ENCODE results near the gene TLNRD1.

TLNRD1 gene

DNA sequence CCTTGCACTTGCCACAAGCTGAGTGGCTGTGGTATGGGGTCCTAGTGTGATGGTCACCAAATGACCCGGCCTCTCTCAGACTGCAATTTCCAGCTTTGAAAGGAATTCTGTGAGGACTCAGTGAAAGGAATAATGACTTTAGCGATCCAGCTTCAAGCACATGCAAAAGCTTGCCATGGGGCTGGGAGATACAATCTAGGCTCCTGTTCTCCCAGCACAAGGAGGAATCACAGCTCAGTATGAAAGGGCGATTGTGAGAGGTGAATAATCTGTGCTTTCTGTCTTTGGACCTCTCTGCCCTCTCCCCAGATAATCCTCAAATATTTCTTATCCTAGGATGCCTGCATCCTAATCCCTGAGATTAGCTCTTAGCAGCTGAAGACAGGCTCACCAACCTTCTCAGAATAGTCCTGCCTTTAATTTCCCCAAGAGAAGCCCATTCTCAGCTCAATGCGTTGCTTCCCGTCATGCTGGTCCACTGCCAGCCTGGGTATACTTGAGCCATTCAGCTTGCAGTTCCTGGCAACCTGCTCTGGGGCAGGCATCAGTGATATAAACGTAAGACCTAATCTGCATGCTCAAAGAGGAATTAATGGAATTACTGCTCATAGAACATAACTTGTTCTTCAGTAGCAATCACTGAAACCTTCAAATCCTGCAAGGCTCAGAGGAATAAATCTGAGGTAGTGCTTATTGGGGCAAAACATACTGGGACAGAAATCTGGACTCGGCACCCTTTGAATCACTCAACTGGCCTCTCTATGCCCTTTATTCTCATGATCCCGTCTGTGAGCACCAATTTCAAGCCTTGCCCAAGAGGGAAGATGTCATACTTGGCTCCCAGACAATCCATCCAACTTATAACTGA is 15.1 kb downstream of the TLNRD1 start:
- peaks cover 4% of the 10 kb centered on the region; the same call in 1 of the 2 replicates for H3K4me1 ChIP-seq (ENCODE audit: low read length)
- H3K27me3 ChIP-seq (ENCODE audit: low read depth, low read length): no peaks in the 10 kb centered on the region
- H3K4me2 ChIP-seq (ENCODE audit: low read length): no peak overlapping the region
- no peaks in the 10 kb centered on the region for H3K9me3 ChIP-seq (ENCODE audit: insufficient read depth, low read length)
- TF ChIP-seq EZH2phosphoT487 (IDR thresholded peaks at IDR 0.05; ENCODE audit: low read depth): no peak
- no peak for TF ChIP-seq CTCF (IDR thresholded peaks at IDR 0.05; ENCODE audit: low read depth, low read length)
- no peak overlapping the region for H3K4me3 ChIP-seq (ENCODE audit: low read length)
- no peak overlapping the region for H2AFZ ChIP-seq (ENCODE audit: low read depth, low read length)
- H3K9ac ChIP-seq (ENCODE audit: low read length): no peak overlapping the region
- H3K27ac ChIP-seq (ENCODE audit: low read length): no peak overlapping the region
- H4K20me1 ChIP-seq (ENCODE audit: insufficient read depth, low read length): no peaks in the 10 kb centered on the region
- H3K36me3 ChIP-seq (replicated peaks; ENCODE audit: low read depth, low read length): no peaks in the 10 kb centered on the region
- H3K79me2 ChIP-seq (ENCODE audit: low read length): no peaks in the 10 kb centered on the region

DNA sequence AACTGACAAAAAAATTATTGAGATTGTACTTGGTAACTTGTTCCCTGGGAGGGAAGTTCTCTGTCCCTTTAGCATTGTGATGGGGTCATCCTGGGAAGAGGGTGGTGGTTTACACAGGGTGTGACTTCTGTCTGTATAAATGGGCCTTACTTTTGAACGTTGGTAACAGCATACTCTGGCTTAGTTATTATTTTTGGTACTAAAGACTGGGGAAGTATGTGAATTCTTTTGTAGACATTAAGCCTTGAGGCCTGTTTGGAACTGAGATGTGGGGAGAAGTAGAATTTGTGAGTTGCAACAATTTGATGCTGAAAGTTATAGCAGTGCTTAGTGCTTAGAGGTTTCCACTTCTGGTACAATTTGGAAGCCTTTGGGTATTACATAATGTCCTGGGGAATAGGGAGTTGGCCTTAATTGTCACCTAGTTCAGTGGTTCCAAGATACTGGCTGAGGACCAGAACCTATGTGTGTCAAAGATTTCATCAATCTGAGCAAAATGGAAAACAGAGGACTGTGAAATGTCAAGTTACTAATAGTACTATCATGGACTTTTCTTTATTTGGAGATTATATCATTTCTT is 15.9 kb downstream of the TLNRD1 start:
- H3K27me3 ChIP-seq (ENCODE audit: low read depth, low read length): no peaks in the 10 kb centered on the region
- no peak overlapping the region for H3K4me2 ChIP-seq (ENCODE audit: low read length)
- H3K4me3 ChIP-seq (ENCODE audit: low read length): no peak overlapping the region
- H2AFZ ChIP-seq (ENCODE audit: low read depth, low read length): no peak overlapping the region
- no peak overlapping the region for H3K9ac ChIP-seq (ENCODE audit: low read length)
- H3K36me3 ChIP-seq (replicated peaks; ENCODE audit: low read depth, low read length): no peaks in the 10 kb centered on the region
- no peak for TF ChIP-seq CTCF (IDR thresholded peaks at IDR 0.05; ENCODE audit: low read depth, low read length)
- no peak for TF ChIP-seq EZH2phosphoT487 (IDR thresholded peaks at IDR 0.05; ENCODE audit: low read depth)
- no peaks in the 10 kb centered on the region for H4K20me1 ChIP-seq (ENCODE audit: insufficient read depth, low read length)
- H3K9me3 ChIP-seq (ENCODE audit: insufficient read depth, low read length): no peaks in the 10 kb centered on the region
- H3K27ac ChIP-seq (ENCODE audit: low read length): no peak overlapping the region
- H3K4me1 ChIP-seq (ENCODE audit: low read length): peaks cover 4% of the 10 kb centered on the region; the same call in 1 of the 2 replicates
- H3K79me2 ChIP-seq (ENCODE audit: low read length): no peaks in the 10 kb centered on the region

DNA sequence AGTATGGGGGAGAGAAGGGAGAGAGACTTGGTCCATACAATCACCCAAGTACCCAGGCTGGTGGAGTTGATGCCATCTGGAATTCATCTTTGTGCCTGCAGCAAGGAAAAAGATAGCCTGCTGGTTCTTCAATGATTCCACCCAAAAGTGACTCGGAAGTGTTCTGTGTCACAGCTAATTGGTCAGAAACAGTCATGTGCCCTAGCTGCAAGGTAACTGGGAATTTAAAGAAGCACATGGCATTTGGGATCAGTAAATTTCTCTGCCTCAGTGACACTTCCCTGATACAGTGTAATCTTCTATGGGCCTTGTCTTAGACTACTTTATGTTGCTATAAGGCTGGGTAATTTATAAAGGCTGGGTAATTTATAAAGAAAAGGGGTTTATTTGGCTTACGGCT is 17.5 kb downstream of the TLNRD1 start:
- H3K9me3 ChIP-seq (ENCODE audit: insufficient read depth, low read length): no peaks in the 10 kb centered on the region
- no peak for TF ChIP-seq CTCF (IDR thresholded peaks at IDR 0.05; ENCODE audit: low read depth, low read length)
- TF ChIP-seq EZH2phosphoT487 (IDR thresholded peaks at IDR 0.05; ENCODE audit: low read depth): no peak
- no peaks in the 10 kb centered on the region for H3K27me3 ChIP-seq (ENCODE audit: low read depth, low read length)
- no peak overlapping the region for H3K4me2 ChIP-seq (ENCODE audit: low read length)
- no peak overlapping the region for H3K4me3 ChIP-seq (ENCODE audit: low read length)
- peaks cover 11% of the 10 kb centered on the region for H3K4me1 ChIP-seq (ENCODE audit: low read length)
- no peaks in the 10 kb centered on the region for H4K20me1 ChIP-seq (ENCODE audit: insufficient read depth, low read length)
- H3K9ac ChIP-seq (ENCODE audit: low read length): no peak overlapping the region
- H3K27ac ChIP-seq (ENCODE audit: low read length): no peak overlapping the region
- no peaks in the 10 kb centered on the region for H3K79me2 ChIP-seq (ENCODE audit: low read length)
- no peak overlapping the region for H2AFZ ChIP-seq (ENCODE audit: low read depth, low read length)
- H3K36me3 ChIP-seq (replicated peaks; ENCODE audit: low read depth, low read length): no peaks in the 10 kb centered on the region

DNA sequence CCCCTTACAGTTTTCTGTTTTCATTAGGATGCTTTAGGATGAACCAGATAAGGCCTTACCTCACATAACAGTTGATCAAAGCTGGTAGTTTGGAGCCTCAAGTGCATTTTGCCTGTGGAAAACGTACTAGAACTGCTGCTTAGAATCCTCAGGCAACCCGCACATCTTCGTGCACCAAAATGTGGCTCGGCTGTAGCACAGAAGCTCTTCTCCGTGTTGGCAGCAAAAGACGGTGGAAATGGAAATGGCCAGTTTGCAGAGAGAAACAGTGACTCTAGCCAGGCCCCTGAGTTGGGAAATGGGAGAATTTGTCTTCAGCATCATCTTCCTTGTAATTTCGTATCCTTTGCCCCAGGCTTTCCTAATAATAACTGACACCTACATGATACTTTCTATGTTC is 20.6 kb downstream of the TLNRD1 start:
- H3K4me2 ChIP-seq (ENCODE audit: low read length): no peak overlapping the region
- no peaks in the 10 kb centered on the region for H3K27me3 ChIP-seq (ENCODE audit: low read depth, low read length)

More for the DNA sequence above, 20.6 kb downstream of the TLNRD1 start:
- Histone ChIP-seq H2AFZ (ENCODE audit: low read depth, low read length) (no peak overlapping the region), H4K20me1 (ENCODE audit: insufficient read depth, low read length) (no peaks in the 10 kb centered on the region), H3K27ac (ENCODE audit: low read length) (no peak overlapping the region), H3K79me2 (ENCODE audit: low read length) (peaks cover 3% of the 10 kb centered on the region; the same call in 1 of the 2 replicates), H3K4me1 (ENCODE audit: low read length) (peaks cover 36% of the 10 kb centered on the region), H3K4me3 (ENCODE audit: low read length) (no peak overlapping the region), H3K36me3 (replicated peaks; ENCODE audit: low read depth, low read length) (peaks cover 4% of the 10 kb centered on the region), H3K9ac (ENCODE audit: low read length) (no peak overlapping the region), H3K9me3 (ENCODE audit: insufficient read depth, low read length) (0 out of 2 replicates have a peak, but pooled peaks cover 4% of the 10 kb centered on the region)
- TF ChIP-seq EZH2phosphoT487 (IDR thresholded peaks at IDR 0.05; ENCODE audit: low read depth) (no peak), CTCF (IDR thresholded peaks at IDR 0.05; ENCODE audit: low read depth, low read length) (no peak)

All from OCI-LY3 (cell line).